ENCODE measurements around the gene RDH5. TPM values are rescaled to one million over a fixed set of nuclear protein-coding genes. Genes with fewer than 3 reads are reported as not detected.

Gene RDH5
- polyA plus RNA-seq, 1 donor from 2014 or later = 3.4 TPM

GRCh38 chr12:55686366-55687010, 33.7 kb upstream of the RDH5 start:
- Histone ChIP-seq H4K20me1 (ENCODE audit: insufficient read depth) (no peaks in the 10 kb centered on the region), H3K36me3 (ENCODE audit: insufficient read depth, low read length) (no peaks in the 10 kb centered on the region), H3K4me2 (ENCODE audit: low read length) (no peak overlapping the region), H3K79me2 (replicated peaks; ENCODE audit: insufficient read depth, low read length) (no peaks in the 10 kb centered on the region), H3K27ac (ENCODE audit: low read length) (no peak overlapping the region), H3F3A (ENCODE audit: insufficient read depth, low read length, poor library complexity, severe bottlenecking) (no peaks in the 10 kb centered on the region), H3K9me2 (ENCODE audit: insufficient read depth, low read length) (no peaks in the 10 kb centered on the region), H3K27me3 (ENCODE audit: insufficient read depth, low read depth, low read length) (no peaks in the 10 kb centered on the region), H3K4me3 (ENCODE audit: low read length) (no peak overlapping the region), H3K9ac (ENCODE audit: low read length) (no peak overlapping the region), H2AFZ (ENCODE audit: low read depth, low read length) (no peak overlapping the region), H3K9me3 (ENCODE audit: low read length) (no peaks in the 10 kb centered on the region)
- TF ChIP-seq SMC3 (conservative IDR thresholded peaks at IDR 0.05; ENCODE audit: poor library complexity) = no peak
- no peak for TF ChIP-seq RAD21 (conservative IDR thresholded peaks at IDR 0.05)
- TF ChIP-seq POLR2AphosphoS5 (IDR thresholded peaks at IDR 0.05) = no peak
- TF ChIP-seq EP300 (conservative IDR thresholded peaks at IDR 0.05; ENCODE audit: poor library complexity, severe bottlenecking) = no peak

GRCh38 chr12:55687746-55688145, 32.4 kb upstream of the RDH5 start:
- H3K27ac ChIP-seq (ENCODE audit: low read length) = no peak overlapping the region
- no peaks in the 10 kb centered on the region for H4K20me1 ChIP-seq (ENCODE audit: insufficient read depth)
- no peak overlapping the region for H3K4me2 ChIP-seq (ENCODE audit: low read length)
- no peak overlapping the region for H3K4me3 ChIP-seq (ENCODE audit: low read length)
- no peaks in the 10 kb centered on the region for H3K79me2 ChIP-seq (replicated peaks; ENCODE audit: insufficient read depth, low read length)
- no peaks in the 10 kb centered on the region for H3K36me3 ChIP-seq (ENCODE audit: insufficient read depth, low read length)
- no peaks in the 10 kb centered on the region for H3K9me3 ChIP-seq (ENCODE audit: low read length)
- H2AFZ ChIP-seq (ENCODE audit: low read depth, low read length) = no peak overlapping the region
- no peaks in the 10 kb centered on the region for H3K27me3 ChIP-seq (ENCODE audit: insufficient read depth, low read depth, low read length)
- TF ChIP-seq CTCF (IDR thresholded peaks at IDR 0.05; ENCODE audit: poor library complexity, severe bottlenecking) (no peak), EZH2 (IDR thresholded peaks at IDR 0.05; ENCODE audit: borderline replicate concordance, insufficient read depth, low read length, poor library complexity, severe bottlenecking) (no peak), SMC3 (conservative IDR thresholded peaks at IDR 0.05; ENCODE audit: poor library complexity) (no peak), REST (IDR thresholded peaks at IDR 0.05; ENCODE audit: borderline replicate concordance) (no peak), TAF1 (IDR thresholded peaks at IDR 0.05; ENCODE audit: low read depth) (no peak), MXI1 (conservative IDR thresholded peaks at IDR 0.05; ENCODE audit: poor library complexity, severe bottlenecking) (no peak), EP300 (conservative IDR thresholded peaks at IDR 0.05; ENCODE audit: poor library complexity, severe bottlenecking) (no peak), RAD21 (conservative IDR thresholded peaks at IDR 0.05) (no peak), POLR2AphosphoS5 (IDR thresholded peaks at IDR 0.05) (no peak)
- no peak overlapping the region for H3K9ac ChIP-seq (ENCODE audit: low read length)
- H3K9me2 ChIP-seq (ENCODE audit: insufficient read depth, low read length) = no peaks in the 10 kb centered on the region
- no peaks in the 10 kb centered on the region for H3F3A ChIP-seq (ENCODE audit: insufficient read depth, low read length, poor library complexity, severe bottlenecking)

Data from neural cell (in vitro differentiated cells).